ENCODE data around the gene UNC80.

- TF ChIP-seq CTCF (optimal IDR thresholded peaks at IDR 0.05 in 1 of 3, IDR thresholded peaks at IDR 0.05 in 1 of 3, conservative IDR thresholded peaks at IDR 0.05 in 1 of 3; ENCODE audit: extremely low read depth in 1 of 3, insufficient read depth in 2 of 3, low read length in 3 of 3) (no peak), EZH2 (IDR thresholded peaks at IDR 0.05; ENCODE audit: low read length) (no peak)
Measured at GRCh38 chr2:210020138-210020537, 248.5 kb downstream of the UNC80 start.

Measured in keratinocyte (primary cell).